A673 (cell line): ENCODE measurements around the gene PCSK1.

Experiments
- CTCF ChIP-seq: fragments of 300-800, 200-600 bp; sonication (generic); conservative IDR thresholded peaks from 2 replicates; pipeline ENCODE4 v1.5.1; 2017; ENCODE audit warnings: low read depth, mild to moderate bottlenecking, antibody characterized with exemption, low read length, moderate library complexity, mixed read lengths
- EZH2 ChIP-seq: fragments of 200-600 bp; sonication (generic); IDR thresholded peaks from 2 replicates; pipeline ENCODE4 v1.6.1; 2017; ENCODE audit warnings: borderline replicate concordance, low read depth, mild to moderate bottlenecking, mixed read lengths, antibody characterized with exemption, low read length; ENCODE audit not compliant: poor library complexity, severe bottlenecking

- TF ChIP-seq CTCF: no peak
- TF ChIP-seq EZH2: no peak
Observed at GRCh38 chr5:96404191-96404867, 28.7 kb downstream of the PCSK1 start.
